Ishikawa (cell line): ENCODE measurements around the gene MASTL.

Experiments used
- CEBPB ChIP-seq: IDR thresholded peaks from 2 replicates; pipeline ENCODE4 v1.6.1; 2012
- CREB1 ChIP-seq: IDR thresholded peaks from 2 replicates; pipeline ENCODE4 v1.6.1; 2012; ENCODE audit warnings: low read depth
- EGR1 ChIP-seq: IDR thresholded peaks from 2 replicates; pipeline ENCODE4 v1.6.1; 2012
- EP300 ChIP-seq: IDR thresholded peaks from 2 replicates; pipeline ENCODE4 v1.6.1; 2012; ENCODE audit warnings: borderline replicate concordance
- FOXM1 ChIP-seq: IDR thresholded peaks from 2 replicates; pipeline ENCODE4 v1.6.1; 2012; ENCODE audit warnings: low read depth, borderline replicate concordance
- NFIC ChIP-seq: IDR thresholded peaks from 2 replicates; pipeline ENCODE4 v1.6.1; 2012
- RAD21 ChIP-seq: IDR thresholded peaks from 2 replicates; pipeline ENCODE4 v1.6.1; 2012; ENCODE audit warnings: low read depth
- TAF1 ChIP-seq: IDR thresholded peaks from 2 replicates; pipeline ENCODE4 v1.6.1; 2012; ENCODE audit warnings: low read depth, mild to moderate bottlenecking
- TCF12 ChIP-seq: IDR thresholded peaks from 2 replicates; pipeline ENCODE4 v1.6.1; 2012; ENCODE audit warnings: low read depth
- TEAD4 ChIP-seq: IDR thresholded peaks from 2 replicates; pipeline ENCODE4 v1.6.1; 2012
- YY1 ChIP-seq: IDR thresholded peaks from 2 replicates; pipeline ENCODE4 v1.6.1; 2012; ENCODE audit warnings: low read depth
- ZBTB7A ChIP-seq: IDR thresholded peaks from 2 replicates; pipeline ENCODE4 v1.6.1; 2012; ENCODE audit warnings: low read depth
- TF ChIP-seq, protein P1 (sequence below): IDR thresholded peaks from 2 replicates; pipeline ENCODE4 v1.6.1; 2012
- TF ChIP-seq, protein P2 (sequence below): IDR thresholded peaks from 2 replicates; pipeline ENCODE4 v1.6.1; 2012
- TF ChIP-seq, protein P3 (sequence below): IDR thresholded peaks from 2 replicates; pipeline ENCODE4 v1.6.1; 2012; ENCODE audit warnings: low read depth, mild to moderate bottlenecking

Gene MASTL

DNA sequence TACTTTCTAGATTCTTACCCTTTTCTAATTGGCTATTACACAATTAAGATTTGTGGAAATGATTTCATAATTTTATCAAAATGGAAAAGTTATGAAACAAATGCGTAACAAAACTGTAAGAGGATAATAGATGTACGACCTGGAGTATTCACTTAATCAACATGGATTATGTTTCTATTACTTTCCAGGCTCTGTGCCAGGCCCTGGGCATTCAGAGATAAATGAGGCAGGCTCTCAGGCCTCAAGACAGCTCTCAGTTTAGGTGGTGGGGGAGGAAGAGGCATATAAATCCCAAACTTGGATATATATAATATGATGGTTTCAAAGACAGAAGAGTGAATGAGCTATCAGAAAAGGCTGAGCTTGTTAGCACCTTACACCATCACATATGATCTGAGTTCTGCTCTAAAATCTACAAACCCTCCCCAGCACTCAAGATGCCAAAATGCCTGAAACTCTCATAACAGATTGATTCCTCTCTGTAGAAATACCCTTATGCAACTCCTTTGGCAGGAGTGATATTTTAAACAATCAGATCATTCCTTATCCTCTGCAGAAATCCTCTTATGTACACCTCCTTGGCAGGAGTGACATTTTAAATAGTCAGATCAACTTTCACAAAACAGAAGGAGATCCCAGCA, 42.9 kb downstream of the MASTL start:
- TF ChIP-seq EGR1 (no peak), TCF12 (no peak), RAD21 (no peak), TEAD4 (no peak), FOXM1 (no peak)
- TF ChIP-seq, protein P1, sequence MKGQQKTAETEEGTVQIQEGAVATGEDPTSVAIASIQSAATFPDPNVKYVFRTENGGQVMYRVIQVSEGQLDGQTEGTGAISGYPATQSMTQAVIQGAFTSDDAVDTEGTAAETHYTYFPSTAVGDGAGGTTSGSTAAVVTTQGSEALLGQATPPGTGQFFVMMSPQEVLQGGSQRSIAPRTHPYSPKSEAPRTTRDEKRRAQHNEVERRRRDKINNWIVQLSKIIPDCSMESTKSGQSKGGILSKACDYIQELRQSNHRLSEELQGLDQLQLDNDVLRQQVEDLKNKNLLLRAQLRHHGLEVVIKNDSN = no peak

DNA sequence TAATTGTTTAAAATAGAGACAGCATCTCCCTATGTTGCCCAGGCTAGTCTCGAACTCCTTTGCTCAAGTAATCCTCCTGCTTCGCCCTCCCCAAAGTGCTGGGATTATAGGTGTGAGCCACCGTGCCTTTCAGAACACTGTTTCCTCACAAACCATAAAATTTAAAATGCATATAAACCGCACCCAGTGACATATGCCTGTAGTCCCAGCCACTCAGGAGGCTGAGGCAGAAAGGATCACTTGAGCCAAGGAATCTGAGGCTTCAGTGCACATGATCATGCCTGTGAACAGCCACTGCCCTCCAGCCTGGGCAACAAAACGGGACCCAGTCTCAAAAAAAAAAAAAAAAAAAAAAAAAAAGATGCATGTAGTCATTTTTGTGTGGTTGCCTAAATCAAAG, 48.7 kb downstream of the MASTL start:
- TF ChIP-seq EGR1 (no peak), NFIC (no peak), RAD21 (no peak), CREB1 (no peak), ZBTB7A (no peak), YY1 (no peak), TCF12 (no peak)
- TF ChIP-seq, protein P2, sequence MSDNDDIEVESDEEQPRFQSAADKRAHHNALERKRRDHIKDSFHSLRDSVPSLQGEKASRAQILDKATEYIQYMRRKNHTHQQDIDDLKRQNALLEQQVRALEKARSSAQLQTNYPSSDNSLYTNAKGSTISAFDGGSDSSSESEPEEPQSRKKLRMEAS = no peak
- TF ChIP-seq, protein P1 = no peak

DNA sequence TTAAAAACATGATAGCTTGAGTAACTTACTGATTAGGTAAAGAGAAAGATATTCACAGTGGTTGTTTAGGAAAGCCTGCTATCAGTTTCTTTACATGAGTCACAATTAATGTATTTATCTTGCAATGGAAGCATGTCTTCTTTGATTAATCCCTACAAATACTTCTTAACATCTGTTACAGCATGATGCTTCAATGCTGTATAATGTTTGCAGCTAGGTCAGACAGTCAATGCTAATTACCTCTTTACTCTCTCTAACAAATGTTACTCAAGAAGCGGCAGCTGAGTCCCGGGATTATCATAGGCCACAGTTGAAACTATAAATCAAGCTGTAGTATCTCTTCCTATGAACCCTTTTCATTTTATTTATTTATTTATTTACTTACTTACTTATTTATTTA, 52.2 kb downstream of the MASTL start:
- TF ChIP-seq, protein P1 = no peak
- TF ChIP-seq TCF12 = no peak
- no peak for TF ChIP-seq CEBPB
- no peak for TF ChIP-seq TAF1
- no peak for TF ChIP-seq EGR1
- TF ChIP-seq NFIC = no peak
- no peak for TF ChIP-seq YY1
- TF ChIP-seq CREB1 = no peak
- TF ChIP-seq ZBTB7A = no peak
- TF ChIP-seq, protein P2 = no peak
- TF ChIP-seq RAD21 = no peak
- no peak for TF ChIP-seq FOXM1

DNA sequence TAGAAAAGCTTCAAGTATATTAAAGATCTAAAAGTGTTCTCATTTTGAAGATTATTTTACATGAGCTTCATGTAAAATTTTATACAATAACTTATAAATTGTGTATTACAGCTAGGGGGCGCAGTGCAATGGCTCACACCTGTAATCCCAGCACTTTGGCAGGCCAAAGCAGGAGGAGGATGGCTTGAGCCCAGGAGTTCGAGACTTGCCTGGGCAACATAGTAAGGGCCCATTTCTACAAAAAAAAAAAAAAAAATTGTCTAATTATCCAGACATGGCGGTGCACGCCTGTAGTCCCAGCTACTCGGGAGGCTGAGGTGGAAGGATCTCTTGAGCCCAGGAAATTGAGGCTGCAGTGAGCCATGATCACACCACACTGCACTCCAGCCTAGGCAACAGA, 68.8 kb downstream of the MASTL start:
- TF ChIP-seq, protein P2 = no peak
- peak; percentile 55 for TF ChIP-seq RAD21

DNA sequence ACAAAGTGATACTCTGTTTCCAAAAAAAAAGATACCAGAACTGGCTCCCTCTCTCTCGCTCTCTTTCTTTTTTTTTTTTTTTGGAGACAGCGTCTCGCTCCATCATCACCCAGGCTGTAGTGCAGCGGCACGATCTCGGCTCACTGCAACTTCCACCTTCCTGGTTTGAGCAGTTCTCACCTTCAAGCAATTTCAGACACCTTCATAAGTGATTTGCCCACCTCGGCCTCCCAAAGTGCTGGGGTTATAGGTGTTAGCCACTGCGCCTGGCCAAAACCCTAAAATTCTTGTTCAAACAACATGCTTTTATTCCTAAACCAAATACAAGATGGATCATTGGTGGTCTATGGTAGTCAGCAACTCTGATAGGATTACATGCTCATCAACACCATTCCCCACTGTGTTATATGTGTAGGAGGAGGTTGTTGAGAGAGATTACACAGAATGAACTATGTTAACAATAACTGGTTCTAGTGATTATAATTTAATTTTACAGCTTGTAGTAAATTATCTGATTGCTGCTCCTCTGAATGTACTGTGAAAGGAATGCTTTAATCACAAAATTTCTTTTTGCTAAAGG, 69.9 kb downstream of the MASTL start:
- TF ChIP-seq EP300 = no peak
- TF ChIP-seq, protein P2 = no peak
- TF ChIP-seq CREB1 = no peak
- no peak for TF ChIP-seq TCF12
- no peak for TF ChIP-seq TAF1
- no peak for TF ChIP-seq NFIC
- TF ChIP-seq CEBPB = no peak
- TF ChIP-seq, protein P3, sequence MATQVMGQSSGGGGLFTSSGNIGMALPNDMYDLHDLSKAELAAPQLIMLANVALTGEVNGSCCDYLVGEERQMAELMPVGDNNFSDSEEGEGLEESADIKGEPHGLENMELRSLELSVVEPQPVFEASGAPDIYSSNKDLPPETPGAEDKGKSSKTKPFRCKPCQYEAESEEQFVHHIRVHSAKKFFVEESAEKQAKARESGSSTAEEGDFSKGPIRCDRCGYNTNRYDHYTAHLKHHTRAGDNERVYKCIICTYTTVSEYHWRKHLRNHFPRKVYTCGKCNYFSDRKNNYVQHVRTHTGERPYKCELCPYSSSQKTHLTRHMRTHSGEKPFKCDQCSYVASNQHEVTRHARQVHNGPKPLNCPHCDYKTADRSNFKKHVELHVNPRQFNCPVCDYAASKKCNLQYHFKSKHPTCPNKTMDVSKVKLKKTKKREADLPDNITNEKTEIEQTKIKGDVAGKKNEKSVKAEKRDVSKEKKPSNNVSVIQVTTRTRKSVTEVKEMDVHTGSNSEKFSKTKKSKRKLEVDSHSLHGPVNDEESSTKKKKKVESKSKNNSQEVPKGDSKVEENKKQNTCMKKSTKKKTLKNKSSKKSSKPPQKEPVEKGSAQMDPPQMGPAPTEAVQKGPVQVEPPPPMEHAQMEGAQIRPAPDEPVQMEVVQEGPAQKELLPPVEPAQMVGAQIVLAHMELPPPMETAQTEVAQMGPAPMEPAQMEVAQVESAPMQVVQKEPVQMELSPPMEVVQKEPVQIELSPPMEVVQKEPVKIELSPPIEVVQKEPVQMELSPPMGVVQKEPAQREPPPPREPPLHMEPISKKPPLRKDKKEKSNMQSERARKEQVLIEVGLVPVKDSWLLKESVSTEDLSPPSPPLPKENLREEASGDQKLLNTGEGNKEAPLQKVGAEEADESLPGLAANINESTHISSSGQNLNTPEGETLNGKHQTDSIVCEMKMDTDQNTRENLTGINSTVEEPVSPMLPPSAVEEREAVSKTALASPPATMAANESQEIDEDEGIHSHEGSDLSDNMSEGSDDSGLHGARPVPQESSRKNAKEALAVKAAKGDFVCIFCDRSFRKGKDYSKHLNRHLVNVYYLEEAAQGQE = no peak
- TF ChIP-seq ZBTB7A = no peak
- TF ChIP-seq TEAD4 = no peak
- no peak for TF ChIP-seq FOXM1
- TF ChIP-seq RAD21 = no peak
- TF ChIP-seq EGR1 = no peak
- TF ChIP-seq, protein P1 = no peak
- TF ChIP-seq YY1 = no peak

DNA sequence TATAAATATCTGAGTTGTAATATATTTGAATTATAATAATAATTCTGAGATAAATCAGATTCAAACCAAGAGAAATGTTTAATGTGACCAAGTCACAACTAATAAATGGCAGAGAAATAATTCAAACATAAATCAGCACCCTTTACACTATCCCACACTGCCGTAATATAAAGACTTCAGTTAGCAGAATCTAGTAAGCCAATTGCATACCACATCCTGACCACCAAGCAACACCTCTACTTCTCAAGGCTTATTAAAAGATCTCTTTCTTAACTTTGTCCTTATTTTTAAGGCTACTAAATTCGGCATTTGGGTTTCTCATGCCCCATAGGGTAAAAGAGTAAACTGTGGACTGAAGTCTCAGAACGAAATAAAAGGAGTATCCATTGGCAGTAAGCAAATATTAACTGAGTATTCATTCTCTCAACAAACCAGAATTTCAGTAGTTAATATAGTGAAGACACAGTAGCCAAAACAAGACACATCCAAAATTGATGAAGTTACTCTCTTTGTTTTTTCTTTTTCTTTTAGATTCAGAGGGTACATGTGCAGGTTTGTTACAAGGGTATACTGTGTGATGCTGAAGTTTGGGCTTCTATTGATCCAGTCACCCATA, 70.6 kb downstream of the MASTL start:
- no peak for TF ChIP-seq EP300
- TF ChIP-seq NFIC = no peak
- TF ChIP-seq EGR1 = no peak
- TF ChIP-seq, protein P2 = no peak
